ENCODE data around the gene SNHG17. TPM values are rescaled to one million over a fixed set of nuclear protein-coding genes. Genes with fewer than 3 reads are reported as not detected.

Gene SNHG17
- total RNA-seq: 5.1 TPM
- long read RNA-seq, partial matches to known transcripts: 0 of 1 reads
- long read RNA-seq, other reads (novel, unspliced or antisense): 0 of 1 reads

DNA sequence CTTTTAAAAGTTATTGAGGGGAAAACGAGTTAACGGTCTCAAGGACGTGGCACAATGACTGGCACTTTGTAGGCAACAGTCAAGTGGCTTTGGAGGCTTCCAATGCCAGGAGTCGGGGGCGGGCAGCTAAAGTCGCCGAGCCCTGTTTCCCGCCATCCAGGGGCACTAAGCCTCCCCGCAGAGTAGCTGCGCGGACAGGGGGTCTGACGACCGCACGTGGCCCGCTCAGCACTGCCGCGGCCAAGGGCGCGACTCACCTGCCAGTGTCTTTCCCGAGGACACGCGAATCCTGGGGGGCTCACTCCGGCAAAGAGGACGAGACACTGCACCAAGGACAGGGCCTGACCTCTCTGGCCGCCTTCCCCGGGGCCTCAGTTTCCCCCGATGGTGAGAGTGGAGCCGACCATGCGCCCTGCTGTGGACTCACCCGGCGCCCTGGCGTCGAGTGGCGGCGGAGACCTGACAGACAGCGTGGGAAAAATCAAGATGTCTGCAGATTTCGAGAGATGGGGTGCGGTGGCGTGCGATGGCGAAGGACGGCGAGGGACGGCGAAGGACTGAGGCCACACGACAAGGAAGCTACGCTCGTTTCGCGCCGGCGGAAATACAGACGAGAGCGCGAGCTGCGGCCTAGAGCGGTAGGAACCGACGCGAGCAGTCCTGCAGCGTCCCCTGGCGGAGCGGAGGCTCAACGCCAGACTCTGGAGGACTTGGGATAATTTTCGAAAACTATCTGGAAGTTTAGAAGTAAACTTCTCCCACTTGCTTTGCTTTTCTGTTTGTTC lies at the start of gene SNHG17:
SNHG17 (minus strand) TSS at position 559 of the 785 bp plus-strand sequence.
- Histone ChIP-seq H3K36me3 (peaks cover 41% of the 10 kb centered on the region), H3K4me1 (peaks cover 29% of the 10 kb centered on the region), H3K27me3 (ENCODE audit: low read depth) (no peaks in the 10 kb centered on the region), H3K9me3 (replicated peaks) (no peaks in the 10 kb centered on the region), H3K27ac (replicated peaks) (peak within 1 kb of the TSS; percentile 82), H3K4me3 (peak within 1 kb of the TSS; percentile 81)
- TF ChIP-seq, protein P1, sequence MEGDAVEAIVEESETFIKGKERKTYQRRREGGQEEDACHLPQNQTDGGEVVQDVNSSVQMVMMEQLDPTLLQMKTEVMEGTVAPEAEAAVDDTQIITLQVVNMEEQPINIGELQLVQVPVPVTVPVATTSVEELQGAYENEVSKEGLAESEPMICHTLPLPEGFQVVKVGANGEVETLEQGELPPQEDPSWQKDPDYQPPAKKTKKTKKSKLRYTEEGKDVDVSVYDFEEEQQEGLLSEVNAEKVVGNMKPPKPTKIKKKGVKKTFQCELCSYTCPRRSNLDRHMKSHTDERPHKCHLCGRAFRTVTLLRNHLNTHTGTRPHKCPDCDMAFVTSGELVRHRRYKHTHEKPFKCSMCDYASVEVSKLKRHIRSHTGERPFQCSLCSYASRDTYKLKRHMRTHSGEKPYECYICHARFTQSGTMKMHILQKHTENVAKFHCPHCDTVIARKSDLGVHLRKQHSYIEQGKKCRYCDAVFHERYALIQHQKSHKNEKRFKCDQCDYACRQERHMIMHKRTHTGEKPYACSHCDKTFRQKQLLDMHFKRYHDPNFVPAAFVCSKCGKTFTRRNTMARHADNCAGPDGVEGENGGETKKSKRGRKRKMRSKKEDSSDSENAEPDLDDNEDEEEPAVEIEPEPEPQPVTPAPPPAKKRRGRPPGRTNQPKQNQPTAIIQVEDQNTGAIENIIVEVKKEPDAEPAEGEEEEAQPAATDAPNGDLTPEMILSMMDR (IDR thresholded peaks at IDR 0.05; ENCODE audit: borderline replicate concordance): peak; percentile 100
- peak; percentile 91 for DNase-seq
- intact Hi-C loops (cut with micrococcal nuclease): no loop called here

DNA sequence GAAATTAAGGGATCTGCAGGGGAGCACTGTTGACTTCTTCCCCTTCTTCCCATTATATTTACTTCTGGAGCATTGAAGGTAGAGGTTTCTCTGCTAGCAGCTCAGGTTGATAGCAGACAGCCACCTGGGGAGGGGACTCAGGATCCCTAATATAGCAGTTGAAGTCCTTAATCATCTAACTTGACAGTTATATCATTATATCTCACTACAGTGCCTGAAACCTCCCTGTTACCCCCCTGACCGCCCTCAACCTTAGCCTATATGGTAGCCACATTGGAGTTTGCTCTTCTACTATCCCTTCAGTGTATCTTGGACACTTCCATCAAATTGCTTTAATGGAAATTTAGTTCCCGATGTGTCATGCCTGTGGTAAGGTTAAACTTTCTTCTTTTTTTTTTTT lies 44.5 kb upstream of the SNHG17 start:
- Histone ChIP-seq H3K36me3 (no peaks in the 10 kb centered on the region), H3K4me3 (no peak overlapping the region), H3K27me3 (ENCODE audit: low read depth) (no peaks in the 10 kb centered on the region), H3K4me1 (peaks cover 18% of the 10 kb centered on the region), H3K27ac (replicated peaks) (no peak overlapping the region), H3K9me3 (replicated peaks) (no peaks in the 10 kb centered on the region)
- intact Hi-C loops (cut with micrococcal nuclease): no loop called here
- TF ChIP-seq, protein P1 (IDR thresholded peaks at IDR 0.05; ENCODE audit: borderline replicate concordance): no peak
- DNase-seq: no peak

DNA sequence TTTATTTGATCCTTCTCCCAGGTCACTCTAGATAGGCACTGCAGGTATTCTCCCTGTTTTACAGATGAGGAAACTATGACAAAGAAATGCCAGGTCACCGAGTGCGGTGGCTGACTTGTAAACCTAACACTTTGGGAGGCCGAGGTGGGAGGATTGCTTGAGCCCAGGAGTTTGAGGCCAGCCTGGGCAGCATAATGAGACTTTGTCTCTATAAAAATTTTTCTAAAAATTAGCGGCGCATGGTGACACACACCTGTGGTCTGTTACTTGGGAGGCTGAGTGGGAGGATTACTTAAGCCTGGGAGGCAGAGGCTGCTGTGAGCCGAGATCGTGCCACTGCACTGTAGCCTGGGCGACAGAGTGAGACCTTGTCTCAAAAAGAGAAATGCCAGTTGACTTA lies 42.6 kb upstream of the SNHG17 start:
- DNase-seq: no peak
- Histone ChIP-seq H3K27ac (replicated peaks) (no peak overlapping the region), H3K27me3 (ENCODE audit: low read depth) (no peaks in the 10 kb centered on the region), H3K9me3 (replicated peaks) (no peaks in the 10 kb centered on the region), H3K4me1 (peaks cover 34% of the 10 kb centered on the region), H3K4me3 (no peak overlapping the region), H3K36me3 (no peaks in the 10 kb centered on the region)
- TF ChIP-seq, protein P1 (IDR thresholded peaks at IDR 0.05; ENCODE audit: borderline replicate concordance): no peak
- intact Hi-C loops (cut with micrococcal nuclease): no loop called here

DNA sequence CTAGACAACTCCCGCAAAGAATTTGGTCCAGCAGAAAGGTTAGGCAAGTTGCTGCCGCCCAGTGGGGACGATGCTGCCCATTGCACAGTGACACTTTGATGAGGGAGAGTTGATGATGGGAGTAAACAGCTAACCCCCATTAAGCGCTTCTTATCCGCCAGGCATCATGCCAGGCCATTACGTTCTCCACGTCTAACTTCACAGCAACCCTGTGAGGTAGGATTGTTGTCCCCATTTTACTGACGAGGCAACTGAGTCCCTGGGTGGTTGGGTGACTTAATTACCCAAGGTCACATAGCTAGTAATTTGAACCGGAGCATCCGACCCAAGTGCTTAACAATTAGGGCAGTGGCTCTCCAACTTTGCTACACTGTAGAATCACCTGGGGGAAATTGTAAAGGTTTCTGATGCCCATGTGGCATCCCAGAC lies 38.3 kb upstream of the SNHG17 start:
- H3K36me3 ChIP-seq: no peaks in the 10 kb centered on the region
- H3K4me3 ChIP-seq: peak overlapping the region; percentile 97
- no peaks in the 10 kb centered on the region for H3K27me3 ChIP-seq (ENCODE audit: low read depth)
- intact Hi-C loops (cut with micrococcal nuclease): no loop called here
- no peaks in the 10 kb centered on the region for H3K9me3 ChIP-seq (replicated peaks)
- H3K4me1 ChIP-seq: peaks cover 40% of the 10 kb centered on the region
- peak overlapping the region; percentile 96 for H3K27ac ChIP-seq (replicated peaks)
- TF ChIP-seq, protein P1 (IDR thresholded peaks at IDR 0.05; ENCODE audit: borderline replicate concordance): no peak
- DNase-seq: no peak

DNA sequence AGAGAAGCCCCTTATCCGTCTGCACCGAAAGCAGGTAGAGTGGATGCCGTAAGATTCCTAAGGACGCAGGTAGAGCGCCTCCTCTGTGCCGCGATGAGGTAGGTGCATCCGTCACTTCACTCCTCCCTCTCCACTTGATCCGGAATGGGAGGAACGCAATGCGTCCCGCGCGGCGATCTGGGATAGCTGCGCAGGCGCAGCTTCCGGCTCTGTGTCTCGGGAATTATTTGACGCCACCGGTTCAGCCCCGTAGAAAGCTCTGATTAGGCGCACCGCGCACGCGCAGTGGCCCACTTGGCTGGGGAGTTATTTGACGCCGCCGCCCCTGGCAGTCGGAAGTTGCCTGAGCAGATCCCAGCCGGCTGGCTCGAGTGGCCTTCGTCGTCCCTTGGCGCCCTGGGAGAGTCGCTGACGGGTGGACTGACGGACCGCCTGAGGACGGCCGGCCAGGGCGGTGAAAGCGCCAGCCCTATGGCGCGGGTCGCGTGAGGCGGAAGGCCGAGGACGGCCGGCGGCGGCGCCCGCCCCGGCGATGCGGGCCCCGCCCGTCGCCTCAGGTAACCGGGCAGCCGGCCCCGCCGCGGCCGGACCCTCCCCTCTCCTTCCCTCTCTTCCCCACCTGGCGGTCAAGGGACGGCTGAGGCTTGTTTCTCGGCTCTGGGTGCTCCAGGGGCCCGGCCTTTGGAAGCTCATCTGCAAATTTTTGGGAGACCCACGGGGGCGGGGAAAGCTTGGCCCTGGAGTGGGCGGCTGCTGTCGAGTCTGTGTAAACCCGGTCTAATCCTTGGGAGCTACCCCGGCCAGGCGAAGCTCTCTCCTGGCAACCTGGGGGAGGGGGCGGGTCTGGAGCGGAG lies 37.6 kb upstream of the SNHG17 start, which contains the start of gene RALGAPB:
RALGAPB (plus strand) TSS at position 331 of the 854 bp plus-strand sequence. CDS start 15,590 bp downstream, outside the sequence.
- Histone ChIP-seq H3K9me3 (replicated peaks) (no peaks in the 10 kb centered on the region), H3K27ac (replicated peaks) (peak within 1 kb of the TSS; percentile 96), H3K4me3 (peak within 1 kb of the TSS; percentile 97), H3K27me3 (ENCODE audit: low read depth) (no peaks in the 10 kb centered on the region), H3K36me3 (no peaks in the 10 kb centered on the region), H3K4me1 (peaks cover 40% of the 10 kb centered on the region)
- TF ChIP-seq, protein P1 (IDR thresholded peaks at IDR 0.05; ENCODE audit: borderline replicate concordance): peak; percentile 44
- intact Hi-C loops (cut with micrococcal nuclease): no loop called here
- peak; percentile 99 for DNase-seq
